ENCODE results near the gene GPR157.

Gene GPR157

DNA sequence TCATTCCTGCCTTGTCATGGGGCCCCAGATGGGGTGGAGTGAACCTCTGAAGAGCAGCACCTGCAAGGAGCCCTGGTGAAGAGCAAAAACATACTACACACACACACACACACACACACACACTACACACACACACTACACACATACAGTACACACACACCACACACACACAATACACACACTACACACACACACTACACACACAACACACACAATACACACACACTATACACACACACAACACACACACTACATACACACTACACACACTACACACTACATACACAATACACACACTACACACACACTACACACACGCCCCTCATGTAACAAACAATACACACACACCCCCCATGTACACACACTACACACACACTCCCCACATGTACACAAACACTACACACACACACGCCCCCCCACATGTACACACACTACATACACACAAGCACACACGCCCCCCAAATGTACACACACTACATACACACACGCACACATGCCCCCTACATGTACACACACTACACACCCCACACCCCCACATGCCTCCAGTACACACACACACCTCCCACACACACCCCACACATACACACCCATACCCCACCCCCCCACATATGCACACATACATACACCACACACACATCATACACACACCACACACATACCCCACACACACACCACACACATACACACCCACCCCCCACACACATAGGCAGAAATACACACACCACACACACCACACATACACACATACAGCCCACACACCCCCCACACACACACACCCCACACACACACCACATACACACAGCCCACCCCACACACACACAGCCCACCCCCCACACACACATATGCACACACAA lies 68.8 kb downstream of the GPR157 start:
- DNase-seq = no peak

DNA sequence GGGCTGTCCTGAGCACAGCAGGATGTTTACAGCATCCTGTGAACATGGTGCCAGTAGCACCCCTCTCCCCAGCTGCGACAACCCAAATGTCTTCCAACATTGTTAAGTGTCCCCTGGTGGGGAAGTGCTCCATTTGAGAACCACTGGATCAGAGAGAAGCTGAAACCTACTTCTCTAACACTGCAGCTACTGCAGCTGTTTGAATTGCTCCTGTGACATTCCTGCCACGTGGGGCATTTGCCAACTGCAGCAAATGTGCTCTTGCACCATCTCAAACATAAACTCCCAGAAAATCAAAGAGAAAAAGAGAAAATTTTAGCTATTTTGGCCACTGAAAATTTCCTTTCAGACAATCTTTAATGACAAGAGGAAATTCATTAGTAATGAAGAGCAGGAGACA lies 70.4 kb downstream of the GPR157 start:
- no peak for DNase-seq

GRCh38 chr1:9057851-9058250 lies 71.1 kb downstream of the GPR157 start:
- no peak for DNase-seq

DNA sequence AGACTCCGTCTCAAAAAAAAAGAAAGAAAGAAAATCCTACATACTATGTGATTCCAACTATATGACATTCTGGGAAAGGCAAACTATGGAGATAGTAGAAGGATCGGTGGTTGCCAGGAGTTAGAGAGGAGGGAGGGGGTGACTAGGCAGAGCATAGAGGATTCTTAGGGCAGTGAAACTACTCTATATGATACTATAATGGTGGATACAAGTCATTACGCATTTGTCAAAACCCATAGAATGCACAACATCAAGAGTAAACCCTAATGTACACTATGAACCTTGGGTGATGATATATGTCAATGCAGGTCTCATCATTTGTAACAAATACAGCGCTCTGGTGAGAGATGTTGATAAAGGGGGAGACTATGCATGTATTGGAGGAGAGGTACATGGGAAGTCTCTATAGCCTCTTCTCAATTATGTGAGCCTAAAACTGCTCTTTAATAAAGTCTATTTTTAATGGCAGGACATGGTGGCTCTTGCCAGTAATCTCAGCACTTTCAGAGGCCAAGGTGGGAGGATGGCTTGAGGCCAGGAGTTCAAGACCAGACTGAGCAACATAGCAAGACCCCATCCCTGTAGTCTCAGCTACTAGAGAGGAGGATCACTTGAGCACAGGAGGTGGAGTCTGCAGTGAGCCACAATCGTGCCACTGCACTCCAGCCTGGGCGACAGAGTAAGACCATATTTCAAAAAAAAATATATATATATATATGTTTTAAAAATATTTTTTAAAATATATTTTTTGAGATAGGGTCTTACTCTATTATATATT lies 76.4 kb downstream of the GPR157 start:
- DNase-seq = no peak

DNA sequence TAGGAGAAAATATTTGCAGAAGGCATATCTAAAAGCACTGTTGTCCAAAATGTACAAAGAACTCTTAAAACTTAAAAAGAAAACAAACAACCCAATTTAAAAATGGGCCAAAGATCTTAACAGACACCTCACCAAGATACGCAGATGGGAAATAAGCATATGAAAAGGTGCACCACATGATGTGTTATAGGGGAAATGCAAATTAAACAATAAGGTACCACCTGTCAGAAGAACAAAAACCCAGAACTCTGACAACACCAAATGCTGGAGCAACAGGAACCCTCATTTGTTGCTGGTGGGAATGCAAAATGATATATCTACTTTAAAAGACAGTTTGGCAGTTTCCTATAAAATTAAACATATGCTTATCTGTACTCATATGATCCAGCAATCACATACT lies 77.5 kb downstream of the GPR157 start:
- DNase-seq = no peak

DNA sequence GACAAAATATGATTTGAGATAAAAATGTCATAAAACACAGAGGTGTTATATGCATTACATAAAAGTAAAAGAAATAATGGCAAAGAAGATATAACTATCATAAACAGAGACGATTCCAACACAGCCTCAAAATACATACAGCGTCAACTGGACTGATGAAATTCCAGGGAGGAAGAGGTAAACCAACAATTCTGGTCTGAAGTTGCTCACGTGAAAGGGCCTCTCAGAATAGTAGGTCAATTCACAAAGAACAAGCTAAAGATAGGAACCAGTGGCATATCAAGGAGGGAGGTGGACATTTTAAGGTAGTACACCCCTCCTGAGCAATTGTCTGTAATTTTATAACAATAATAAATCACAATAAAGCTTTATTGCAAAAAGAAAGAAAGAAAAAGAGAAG lies 78.1 kb downstream of the GPR157 start:
- DNase-seq = no peak

Data from NCI-H2081 treated with DMSO at 0.1 percent for 48 hours (cell line).